ENCODE results near the gene COL4A1. TPM values are rescaled to one million over a fixed set of nuclear protein-coding genes. Genes with fewer than 3 reads are reported as not detected.

Gene COL4A1
- total RNA-seq, 3 donors from 2014 or later, result 19.0 to 308 (median 61.9) TPM

GRCh38 chr13:110225003-110225402 lies 82.0 kb downstream of the COL4A1 start:
- no peak for ATAC-seq
- intact Hi-C loops (cut with DNase I, micrococcal nuclease), result loop anchor here (10.0 kb wide), 2 partner anchors 180 to 190 kb away; no protein-coding TSS in a partner anchor

GRCh38 chr13:110224519-110224918 lies 82.4 kb downstream of the COL4A1 start:
- ATAC-seq, result no peak
- DNase-seq, result no peak
- H3K4me1 ChIP-seq (ENCODE audit: low read depth), result no peaks in the 10 kb centered on the region
- H3K36me3 ChIP-seq (ENCODE audit: low read depth), result no peaks in the 10 kb centered on the region
- intact Hi-C loops (cut with DNase I, micrococcal nuclease), result loop anchor here (10.0 kb wide), 2 partner anchors 180 to 190 kb away; no protein-coding TSS in a partner anchor
- no peak for TF ChIP-seq CTCF (IDR thresholded peaks at IDR 0.05)
- H3K9me3 ChIP-seq, result no peaks in the 10 kb centered on the region
- H3K4me3 ChIP-seq, result no peak overlapping the region

More at GRCh38 chr13:110225003-110225402, 82.0 kb downstream of the COL4A1 start:
- no peak overlapping the region for H3K4me3 ChIP-seq
- no peak for DNase-seq
- TF ChIP-seq CTCF (IDR thresholded peaks at IDR 0.05), result no peak
- no peaks in the 10 kb centered on the region for H3K9me3 ChIP-seq
- no peaks in the 10 kb centered on the region for H3K4me1 ChIP-seq (ENCODE audit: low read depth)
- H3K36me3 ChIP-seq (ENCODE audit: low read depth), result no peaks in the 10 kb centered on the region

GRCh38 chr13:110221406-110222117 lies 85.4 kb downstream of the COL4A1 start:
- no peak overlapping the region for H3K4me3 ChIP-seq
- DNase-seq, result no peak
- no peak for TF ChIP-seq CTCF (IDR thresholded peaks at IDR 0.05)
- no peaks in the 10 kb centered on the region for H3K9me3 ChIP-seq
- no peaks in the 10 kb centered on the region for H3K4me1 ChIP-seq (ENCODE audit: low read depth)
- H3K36me3 ChIP-seq (ENCODE audit: low read depth), result no peaks in the 10 kb centered on the region
- intact Hi-C loops (cut with DNase I, micrococcal nuclease), result loop anchor here (10.0 kb wide), 2 partner anchors 183 to 193 kb away; no protein-coding TSS in a partner anchor
- no peak for ATAC-seq

- no peak for ATAC-seq
- Histone ChIP-seq H3K36me3 (ENCODE audit: low read depth) (no peaks in the 10 kb centered on the region), H3K4me3 (no peak overlapping the region), H3K4me1 (ENCODE audit: low read depth) (no peaks in the 10 kb centered on the region), H3K9me3 (no peaks in the 10 kb centered on the region)
- no peak for DNase-seq
- intact Hi-C loops (cut with DNase I, micrococcal nuclease), result loop anchor here (10.0 kb wide), 2 partner anchors 184 to 194 kb away; no protein-coding TSS in a partner anchor
- no peak for TF ChIP-seq CTCF (IDR thresholded peaks at IDR 0.05)
Observed at GRCh38 chr13:110220471-110220870, 86.5 kb downstream of the COL4A1 start.

GRCh38 chr13:110218581-110219201 lies 88.3 kb downstream of the COL4A1 start:
- no peaks in the 10 kb centered on the region for H3K9me3 ChIP-seq
- DNase-seq, result no peak
- H3K36me3 ChIP-seq (ENCODE audit: low read depth), result no peaks in the 10 kb centered on the region
- intact Hi-C loops (cut with DNase I, micrococcal nuclease), result no loop called here
- H3K4me1 ChIP-seq (ENCODE audit: low read depth), result no peaks in the 10 kb centered on the region
- H3K4me3 ChIP-seq, result no peak overlapping the region
- no peak for TF ChIP-seq CTCF (IDR thresholded peaks at IDR 0.05)
- no peak for ATAC-seq

All from mucosa of descending colon (tissue), 3 donors.